ENCODE measurements around the gene IAH1.
"Not testable (repeated sequence)": the region's sequence is repeated elsewhere in the genome, so short reads cannot be mapped to it uniquely, and the experiment has no call there.

IAH1 gene

DNA sequence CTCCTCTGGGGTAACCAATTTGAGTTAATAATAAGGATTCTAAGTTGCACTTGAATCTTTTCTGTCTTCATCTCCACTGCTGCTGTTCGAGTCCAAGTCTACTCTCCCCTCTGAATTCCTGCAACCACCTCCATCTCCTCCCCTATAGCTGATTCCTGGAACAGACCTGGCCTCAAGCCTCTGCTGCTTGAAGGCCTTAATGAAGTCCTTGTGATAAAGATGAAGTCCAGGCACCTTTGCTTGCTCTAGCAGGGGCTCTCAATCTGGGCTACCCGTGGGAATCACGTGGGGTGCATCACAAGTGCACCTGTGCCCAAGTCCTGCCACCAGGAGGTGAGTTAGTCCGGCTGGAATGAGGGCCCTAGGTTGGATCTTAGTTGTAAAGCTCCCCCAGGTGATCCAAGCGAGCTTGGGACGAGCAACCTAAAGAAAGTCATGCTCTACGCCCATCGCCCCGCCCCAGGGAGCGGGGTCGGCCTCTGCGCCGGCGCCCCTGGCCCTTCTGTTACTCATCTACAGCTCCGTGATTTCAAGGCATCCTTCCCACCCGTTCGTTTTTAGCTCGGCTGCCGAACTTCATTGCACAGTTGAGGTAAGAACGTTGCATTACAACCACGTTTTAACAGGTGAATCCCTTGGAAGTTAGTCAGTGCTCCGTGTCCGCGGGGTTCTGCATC, 905 bp upstream of the IAH1 start:
- no peak for DNase-seq (ENCODE audit: low read depth in 2 of 2, low spot score in 1 of 2)

DNA sequence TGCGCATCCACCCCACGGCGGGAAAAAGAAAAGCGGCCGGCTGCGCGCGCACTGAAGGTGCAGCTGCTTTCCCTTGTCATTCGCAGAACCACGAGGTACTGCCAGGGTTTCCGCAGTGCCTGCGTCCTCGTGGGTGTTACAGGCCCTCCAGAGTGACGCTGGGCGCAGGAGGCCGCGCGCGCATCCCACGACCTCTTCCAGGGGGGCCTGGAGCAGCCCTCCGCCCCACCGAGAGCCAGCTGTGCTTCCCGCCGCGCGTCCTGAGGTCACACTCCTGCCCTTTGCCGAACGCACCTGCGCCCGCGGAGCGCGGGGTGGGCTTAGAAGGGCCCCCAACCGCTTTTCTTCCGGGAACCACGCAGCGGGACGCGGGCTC, 378 bp upstream of the IAH1 start:
- DNase-seq (ENCODE audit: low read depth in 2 of 2, low spot score in 1 of 2): peak; percentile 27 to 34

DNA sequence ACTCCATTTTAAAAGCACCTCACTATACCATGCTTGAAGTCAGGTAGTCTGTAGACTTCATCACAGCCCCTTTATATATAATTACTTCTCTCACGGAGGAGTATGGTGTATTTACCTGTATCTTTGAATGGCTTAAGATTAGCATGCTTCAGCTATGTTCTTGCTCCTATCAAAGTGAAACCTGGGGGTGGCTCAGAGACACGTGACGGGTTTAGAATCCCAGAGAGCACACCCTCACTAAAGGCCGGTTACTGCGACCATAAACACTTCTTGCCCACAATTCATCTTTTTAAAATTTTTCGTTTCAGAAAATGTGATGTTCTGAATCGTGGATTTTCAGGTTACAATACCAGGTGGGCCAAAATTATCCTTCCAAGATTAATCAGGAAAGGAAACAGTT, 3.6 kb downstream of the IAH1 start:
- no peak for DNase-seq (ENCODE audit: low read depth in 2 of 2, low spot score in 1 of 2)

DNA sequence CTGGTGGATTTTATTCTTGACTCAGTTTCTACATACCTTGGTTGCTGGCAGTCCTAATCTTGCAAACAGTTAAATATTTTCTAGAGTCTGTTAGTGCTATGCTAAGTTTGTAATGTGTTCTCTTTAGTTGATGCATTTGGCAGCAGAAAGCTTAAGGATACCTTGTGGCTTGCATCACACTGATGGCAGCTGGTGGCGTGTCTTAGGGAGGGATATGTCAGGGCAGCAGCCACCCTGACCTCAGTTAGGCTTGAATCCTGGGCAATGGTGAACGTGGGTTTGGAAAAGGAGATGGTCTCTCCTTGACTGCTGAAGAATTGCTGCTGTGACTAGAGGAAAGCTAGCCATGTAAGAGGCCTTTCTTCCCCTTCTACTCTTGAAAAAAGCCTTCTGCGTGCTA, 4.2 kb downstream of the IAH1 start:
- DNase-seq (ENCODE audit: low read depth in 2 of 2, low spot score in 1 of 2): no peak

DNA sequence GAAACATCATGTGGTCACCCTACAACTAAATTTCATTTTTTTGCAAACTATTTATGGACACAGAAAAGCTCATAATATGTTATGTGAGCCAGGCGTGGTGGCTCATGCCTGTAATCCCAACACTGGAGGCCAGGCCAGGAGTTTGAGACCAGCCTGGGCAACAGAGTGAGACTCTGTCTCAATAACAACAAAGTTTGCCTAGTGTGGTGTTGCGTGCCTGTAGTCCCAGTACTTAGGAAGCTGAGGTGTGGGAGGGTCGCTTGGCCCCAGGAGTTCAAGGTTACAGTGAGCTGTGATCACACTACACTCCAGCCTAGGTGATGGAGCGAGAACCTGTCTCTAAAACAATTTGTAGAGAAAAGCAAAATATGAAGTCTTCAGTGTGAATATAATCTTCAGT, 5.8 kb downstream of the IAH1 start:
- no peak for DNase-seq (ENCODE audit: low read depth in 2 of 2, low spot score in 1 of 2)

DNA sequence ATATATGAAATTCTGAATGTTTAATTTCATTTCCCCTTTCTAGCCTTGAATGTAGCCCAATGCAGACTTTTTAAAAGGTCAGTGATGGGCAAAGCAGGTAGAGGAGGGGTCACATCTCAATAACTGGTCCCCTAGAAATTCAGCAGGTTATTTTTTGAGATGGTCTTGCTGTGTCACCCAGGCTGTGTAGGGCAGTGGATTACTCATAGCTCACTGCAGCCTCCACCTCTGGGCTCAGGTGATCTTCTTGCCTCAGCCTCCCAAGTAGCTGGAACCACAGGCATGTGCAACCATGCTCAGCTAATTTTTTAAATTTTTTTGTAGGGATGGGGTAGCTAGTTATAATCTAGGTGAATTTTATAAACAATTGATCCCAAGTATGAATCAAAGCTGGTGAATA, 8.8 kb downstream of the IAH1 start:
- DNase-seq (ENCODE audit: low read depth in 2 of 2, low spot score in 1 of 2): no peak

DNA sequence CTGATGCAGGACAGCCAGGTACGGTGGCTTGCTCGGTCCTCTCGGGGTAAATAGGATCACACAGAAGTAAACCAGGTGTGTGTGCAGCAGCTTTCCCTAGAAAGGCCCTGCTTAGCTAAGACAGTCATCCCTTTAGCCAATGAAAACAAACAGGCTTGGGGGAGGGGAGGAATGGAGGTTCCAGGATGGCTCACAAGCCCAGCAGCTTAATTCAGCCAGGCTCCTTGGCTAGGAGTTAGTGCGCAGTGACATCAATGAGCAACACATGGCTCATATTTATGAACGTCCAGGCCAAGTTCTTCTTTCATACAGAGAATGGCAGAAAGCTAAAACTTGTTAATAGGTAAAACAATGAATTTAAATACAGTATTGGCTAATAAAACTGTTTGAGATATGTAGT, 10.2 kb downstream of the IAH1 start:
- DNase-seq (ENCODE audit: low read depth in 2 of 2, low spot score in 1 of 2): no peak

DNA sequence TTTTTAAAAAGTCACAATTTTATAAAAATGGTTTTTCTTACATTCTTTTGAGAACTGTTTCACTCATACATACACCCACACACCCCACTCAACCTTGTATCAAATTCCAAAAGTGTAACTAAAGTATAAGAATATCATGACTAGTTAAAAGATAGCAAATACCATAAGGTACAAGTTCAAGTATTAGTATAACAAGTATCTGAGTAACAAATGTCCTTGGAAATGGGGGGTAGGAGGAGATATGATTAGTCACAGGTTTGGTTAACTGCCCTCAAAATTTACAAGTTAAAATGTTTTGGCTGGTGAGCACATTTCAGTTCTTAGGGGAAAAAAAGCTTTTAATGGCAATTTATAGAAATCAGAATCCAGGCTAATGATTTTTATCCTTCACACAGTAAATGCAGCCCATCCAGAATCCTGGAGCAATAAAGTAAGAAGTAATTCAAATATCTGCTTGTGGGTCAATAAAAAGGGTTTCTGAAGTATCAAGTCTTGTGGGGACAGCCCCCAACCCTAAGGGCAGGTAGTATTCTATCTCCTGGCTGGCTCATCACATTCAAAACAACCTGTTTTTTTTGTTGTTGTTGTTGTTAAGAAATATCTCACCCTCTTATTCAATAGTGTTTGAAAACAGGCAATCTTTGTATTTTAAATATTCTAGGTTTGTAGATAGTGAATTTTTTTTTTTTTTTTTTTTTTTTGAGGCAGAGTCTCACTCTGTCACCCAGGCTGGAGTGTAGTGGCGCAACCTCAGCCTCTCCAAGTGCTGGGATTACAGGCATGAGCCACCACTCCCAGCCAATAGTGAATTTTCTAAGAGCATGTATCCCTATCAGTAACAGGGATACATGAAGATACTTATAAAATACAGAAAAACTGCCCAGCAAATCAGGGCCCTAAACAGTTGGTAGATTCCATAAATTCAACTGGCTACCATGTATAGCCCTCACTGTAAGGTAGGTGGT, 14.5 kb downstream of the IAH1 start:
- no peak for DNase-seq (ENCODE audit: low read depth in 2 of 2, low spot score in 1 of 2)

DNA sequence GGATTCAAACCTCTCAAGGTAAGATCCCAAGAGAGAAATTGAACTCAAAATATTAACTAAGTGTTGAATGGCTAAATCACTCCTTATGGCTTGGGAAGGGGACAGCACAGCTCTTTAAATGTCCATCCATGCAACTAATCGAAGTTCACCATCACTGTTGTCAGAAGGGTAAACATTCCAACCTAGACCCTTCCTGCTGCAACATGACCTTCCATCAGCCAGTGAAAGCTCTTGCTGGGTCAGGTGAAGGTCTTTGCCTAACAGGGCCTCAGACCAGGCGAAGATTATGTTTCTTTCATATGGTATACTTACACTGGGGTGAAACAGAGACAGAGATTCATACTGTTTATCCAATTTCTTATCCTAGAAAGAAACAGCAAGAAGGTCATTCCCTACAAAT, 16.4 kb downstream of the IAH1 start:
- no peak for DNase-seq (ENCODE audit: low read depth in 2 of 2, low spot score in 1 of 2)

DNA sequence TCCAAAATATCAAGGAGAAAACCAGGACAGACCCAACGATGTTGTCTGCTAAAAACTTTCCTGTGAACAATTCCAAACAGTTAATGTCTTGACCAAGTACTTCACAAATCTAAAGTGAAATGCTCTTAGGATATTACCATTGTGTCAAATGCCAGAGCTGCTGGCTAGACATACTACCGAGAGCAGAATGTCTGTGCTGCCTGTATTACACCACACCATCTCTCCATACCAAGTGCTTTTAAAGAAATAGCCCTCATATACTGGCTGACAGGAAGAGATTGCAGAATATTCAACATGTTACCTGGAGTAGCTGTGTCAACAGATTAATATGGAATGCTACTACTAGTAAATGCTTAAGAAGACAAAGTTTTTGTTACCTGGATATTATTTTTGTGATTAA, 18.6 kb downstream of the IAH1 start:
- DNase-seq (ENCODE audit: low read depth in 2 of 2, low spot score in 1 of 2): no peak

DNA sequence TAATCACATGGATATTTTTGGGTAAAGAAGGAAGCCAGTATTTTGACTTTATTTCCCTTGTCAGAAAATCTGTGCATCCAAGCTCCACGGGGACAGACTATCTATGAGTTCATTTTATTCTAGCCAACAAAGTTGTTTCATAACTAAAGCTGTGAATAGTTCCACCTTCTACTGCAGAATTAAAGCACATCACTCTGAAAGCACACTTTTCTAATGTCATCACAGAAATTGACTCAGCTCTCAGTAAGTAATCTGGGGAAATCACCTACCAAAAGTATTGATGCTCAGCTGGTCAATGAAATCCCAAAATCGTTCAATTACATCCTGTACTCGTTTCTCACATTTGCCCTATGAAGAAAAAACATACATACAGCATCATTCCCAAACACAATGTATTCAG, 19.1 kb downstream of the IAH1 start:
- no peak for DNase-seq (ENCODE audit: low read depth in 2 of 2, low spot score in 1 of 2)

DNA sequence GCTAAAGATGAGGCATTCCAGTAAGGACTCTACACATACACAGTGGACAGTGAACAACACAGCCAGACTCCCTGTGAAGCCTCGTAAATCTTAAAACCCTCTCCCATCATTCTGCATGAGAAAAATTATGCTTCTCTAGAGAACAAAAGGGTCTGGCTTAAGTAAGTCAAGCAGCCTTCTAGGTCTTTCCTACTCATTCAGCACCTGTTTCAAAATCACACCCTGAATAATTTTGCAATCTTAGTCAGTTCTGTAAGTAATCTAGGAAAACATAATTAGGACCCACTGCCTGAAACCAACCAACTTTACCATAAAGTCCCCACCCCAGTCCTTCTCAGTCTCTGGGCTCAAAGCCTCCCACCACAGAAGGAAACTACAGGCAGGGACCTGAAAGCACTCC, 19.7 kb downstream of the IAH1 start:
- DNase-seq (ENCODE audit: low read depth in 2 of 2, low spot score in 1 of 2): no peak

DNA sequence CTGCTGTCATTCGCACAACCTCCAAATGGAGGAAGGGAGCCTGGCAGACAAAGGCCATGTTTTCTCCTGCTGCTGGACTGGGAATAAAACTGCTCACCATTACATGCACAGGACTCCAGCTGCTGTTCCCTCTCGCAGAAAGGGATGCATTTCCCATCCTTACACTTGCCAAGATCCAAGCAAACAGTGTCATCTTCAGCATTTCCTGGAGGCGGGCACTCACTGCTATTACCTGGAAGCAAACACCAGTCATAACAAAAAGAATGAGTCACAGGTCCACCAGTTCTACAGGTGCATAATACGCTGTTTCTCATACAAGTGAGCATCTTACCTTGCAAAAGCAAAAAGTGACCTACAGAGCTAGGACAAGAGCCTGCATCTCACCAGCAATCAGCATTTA, 22.7 kb downstream of the IAH1 start:
- no peak for DNase-seq (ENCODE audit: low read depth in 2 of 2, low spot score in 1 of 2)

DNA sequence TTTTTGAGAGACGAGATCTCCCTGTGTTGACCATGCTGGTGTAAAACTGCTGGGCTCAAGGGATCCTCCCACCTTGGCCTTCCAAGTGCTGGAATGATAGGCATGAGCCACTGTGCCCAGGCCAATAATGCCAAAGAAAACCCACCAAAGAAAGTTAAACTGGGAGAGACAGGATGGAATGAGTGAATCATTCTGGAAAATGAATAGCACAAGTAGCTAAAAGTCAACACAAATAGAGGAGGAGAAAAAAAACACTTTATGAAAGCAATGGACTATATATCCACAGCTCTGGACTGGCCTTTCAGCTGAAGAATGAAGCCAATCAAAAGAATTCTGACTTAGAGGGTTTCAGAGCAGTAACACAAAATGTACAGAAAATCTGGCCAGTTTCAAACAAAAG, 23.9 kb downstream of the IAH1 start:
- no peak for DNase-seq (ENCODE audit: low read depth in 2 of 2, low spot score in 1 of 2)

DNA sequence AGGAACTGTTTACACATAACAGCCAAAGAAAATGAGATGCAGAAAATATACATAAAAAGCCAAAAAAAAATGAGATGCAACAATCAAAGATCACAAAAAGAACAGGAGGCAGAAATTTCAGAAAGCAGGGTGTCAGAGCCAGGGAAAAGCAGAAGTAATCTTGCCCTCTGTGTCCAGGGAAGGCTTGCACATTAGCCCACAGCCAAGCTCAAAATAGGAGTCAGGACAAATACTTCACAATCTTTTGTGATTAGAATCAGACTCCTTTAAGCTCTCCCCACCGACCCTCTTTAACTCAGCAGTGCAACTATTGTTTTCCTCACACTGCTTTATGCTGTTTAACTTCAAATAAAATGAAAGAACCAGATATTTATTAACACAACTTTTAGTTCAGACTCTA, 34.6 kb downstream of the IAH1 start:
- DNase-seq (ENCODE audit: low read depth in 2 of 2, low spot score in 1 of 2): no peak

DNA sequence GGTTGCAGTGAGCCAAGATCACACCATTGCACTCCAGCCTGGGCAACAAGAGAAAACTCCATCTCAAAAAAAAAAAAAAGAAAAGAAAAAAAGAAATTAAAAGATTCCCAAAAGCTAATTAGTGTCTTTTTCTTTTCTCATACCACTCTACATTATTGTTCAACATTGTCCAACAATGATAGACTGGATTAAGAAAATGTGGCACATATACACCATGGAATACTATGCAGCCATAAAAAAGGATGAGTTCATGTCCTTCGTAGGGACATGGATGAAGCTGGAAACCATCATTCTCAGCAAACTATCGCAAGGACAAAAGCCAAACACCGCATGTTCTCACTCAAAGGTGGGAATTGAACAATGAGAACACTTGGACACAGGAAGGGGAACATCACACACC, 39.6 kb downstream of the IAH1 start:
- not testable (repeated sequence) for DNase-seq (ENCODE audit: low read depth in 2 of 2, low spot score in 1 of 2)

DNA sequence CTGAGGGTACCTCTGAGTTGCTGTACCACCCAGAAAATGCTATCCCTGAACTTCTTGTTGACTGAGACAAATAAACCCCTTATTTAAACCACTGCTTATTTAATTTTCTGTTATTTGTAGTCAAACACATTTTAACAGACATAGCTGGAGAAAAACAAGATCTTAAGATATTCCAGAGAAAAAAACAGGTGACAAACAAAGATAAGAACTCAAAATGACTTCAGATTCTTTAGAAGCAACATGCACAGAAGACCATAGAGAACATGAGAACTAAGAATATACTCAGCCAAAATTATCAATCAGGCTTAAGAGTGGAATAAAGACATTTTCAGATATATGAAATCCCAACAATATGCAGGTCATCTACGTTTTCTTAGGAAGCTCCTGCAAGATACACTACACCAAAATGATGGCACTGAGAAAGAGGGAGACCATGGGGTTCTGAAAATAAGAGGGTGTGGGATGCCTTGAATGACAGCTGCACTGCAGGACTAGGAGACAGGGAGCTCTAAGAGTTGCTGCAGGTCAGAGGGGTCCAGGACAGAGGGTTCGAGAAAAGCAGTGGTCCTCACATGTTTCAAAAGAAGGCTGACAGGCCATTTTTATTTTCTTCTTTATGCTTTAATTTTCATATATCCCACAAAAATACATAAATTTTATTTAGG, 42.9 kb downstream of the IAH1 start:
- no peak for DNase-seq (ENCODE audit: low read depth in 2 of 2, low spot score in 1 of 2)

DNA sequence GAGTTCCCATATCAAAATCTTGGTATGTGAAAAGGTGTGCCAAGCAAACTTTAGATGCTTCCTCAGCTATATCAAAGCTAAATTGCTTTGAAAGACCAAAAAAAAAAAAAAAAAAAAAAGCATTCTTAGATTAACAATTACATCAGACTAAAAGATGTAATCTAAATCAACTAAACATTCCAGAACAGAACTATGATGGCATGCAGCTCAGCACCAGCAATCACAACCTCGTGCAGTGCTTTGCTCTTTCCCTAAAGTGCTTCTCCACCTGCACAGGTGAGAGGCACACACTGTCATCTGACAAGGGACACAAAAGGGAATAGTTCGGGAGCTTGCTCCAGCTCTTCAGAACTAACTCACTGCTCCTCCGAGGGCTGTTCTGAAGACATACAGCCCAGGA, 43.8 kb downstream of the IAH1 start:
- no peak for DNase-seq (ENCODE audit: low read depth in 2 of 2, low spot score in 1 of 2)

DNA sequence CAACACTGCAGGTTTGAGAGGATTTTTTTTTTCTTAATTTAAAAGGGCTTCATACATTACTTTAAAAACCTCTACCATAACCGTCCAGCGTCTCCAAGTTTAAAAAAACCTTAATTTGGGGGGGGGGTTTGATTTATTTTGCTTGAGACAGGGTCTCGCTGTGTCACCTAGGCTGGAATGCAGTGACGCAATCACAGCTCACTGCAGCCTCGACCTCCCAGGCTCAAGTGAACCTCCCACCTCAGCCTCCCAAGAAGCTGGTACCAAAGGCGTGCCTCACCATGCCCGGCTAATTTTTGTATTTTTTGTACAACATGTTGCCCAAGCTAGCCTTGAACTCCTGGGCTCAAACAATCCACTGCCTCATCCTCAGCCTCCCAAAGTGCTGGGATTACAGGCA, 44.4 kb downstream of the IAH1 start:
- DNase-seq (ENCODE audit: low read depth in 2 of 2, low spot score in 1 of 2): no peak

DNA sequence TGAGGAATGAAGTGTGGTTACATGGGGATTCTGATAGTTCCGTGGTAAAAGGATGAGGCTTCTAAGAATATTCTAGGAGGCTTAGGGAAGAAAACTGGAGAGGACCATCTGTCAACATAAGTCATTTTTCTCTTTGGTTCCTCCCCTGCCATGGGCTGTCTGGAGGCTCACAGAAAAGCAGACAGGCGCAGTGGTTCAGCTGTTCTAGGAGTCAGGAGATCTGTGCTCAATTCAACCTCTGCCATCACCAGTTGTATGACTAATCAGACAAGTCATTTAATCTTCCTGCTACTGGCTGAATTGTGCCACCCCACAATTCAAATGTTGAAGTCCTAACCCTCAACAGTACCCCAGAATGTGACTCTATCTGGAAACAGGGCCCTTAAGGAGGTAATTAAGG, 44.9 kb downstream of the IAH1 start:
- no peak for DNase-seq (ENCODE audit: low read depth in 2 of 2, low spot score in 1 of 2)

DNA sequence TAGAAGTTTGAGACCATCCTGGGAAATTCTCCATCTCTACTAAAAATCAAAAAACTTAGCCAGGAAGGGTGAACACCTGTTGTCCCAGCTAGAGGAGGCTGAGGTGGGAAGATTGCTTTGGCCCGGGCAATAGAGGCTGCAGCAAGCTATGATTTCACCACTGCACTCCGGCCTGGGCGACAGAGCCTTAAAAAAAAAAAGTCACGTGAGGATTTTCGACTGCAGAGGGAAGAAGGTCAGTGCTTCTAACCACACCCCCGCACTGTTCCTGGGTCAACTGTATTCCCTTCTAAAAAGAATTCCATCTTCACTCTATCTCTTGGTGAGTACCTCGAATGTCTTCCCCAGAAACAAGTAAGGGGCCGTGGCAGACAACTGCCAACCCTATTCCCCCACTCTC, 49.9 kb downstream of the IAH1 start:
- DNase-seq (ENCODE audit: low read depth in 2 of 2, low spot score in 1 of 2): no peak

DNA sequence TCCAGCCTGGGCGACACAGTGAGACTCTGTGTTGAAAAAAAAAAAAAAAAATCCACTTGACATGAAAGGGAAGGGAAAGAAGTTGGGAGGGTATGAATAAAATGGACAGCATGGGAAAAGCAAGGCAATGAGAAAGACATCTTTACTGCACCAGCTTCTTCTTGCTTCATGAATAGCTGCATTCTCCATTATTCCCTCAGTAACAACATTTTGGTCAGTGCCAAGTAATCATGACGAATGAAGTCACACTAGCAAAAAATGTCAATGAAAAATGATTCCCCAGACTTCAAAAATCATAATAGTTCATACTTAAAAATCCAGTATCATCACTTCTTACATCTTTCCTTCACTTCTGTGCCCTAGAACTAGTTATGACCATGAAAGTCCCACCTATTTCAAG, 50.9 kb downstream of the IAH1 start:
- no peak for DNase-seq (ENCODE audit: low read depth in 2 of 2, low spot score in 1 of 2)
